Uterus (tissue), 2 donors: ENCODE data around the gene PKNOX2.

Experiments used
- CTCF ChIP-seq, 4 experiments: fragments of 200-600 bp in 2 of 4; fragments of 450-650 bp in 2 of 4; sonication (generic) in 2 of 4; IDR thresholded peaks; one replicate each; pipeline ENCODE4 v1.5.1; 2016 to 2019; ENCODE audit warnings: antibody characterized with exemption in 4 of 4, mild to moderate bottlenecking in 2 of 4, moderate library complexity in 1 of 4
- POLR2A ChIP-seq, 2 donors: fragments of 450-650 bp; IDR thresholded peaks; one replicate each; pipeline ENCODE4 v1.6.1; 2016; ENCODE audit warnings: antibody characterized with exemption in 2 of 2, mild to moderate bottlenecking in 1 of 2, moderate library complexity in 1 of 2

- no peak for TF ChIP-seq CTCF (IDR thresholded peaks at IDR 0.05)
- TF ChIP-seq POLR2A (IDR thresholded peaks at IDR 0.05) = no peak
Measured at GRCh38 chr11:125431009-125431408, 266.5 kb downstream of the PKNOX2 start.
